Activated CD8-positive, alpha-beta memory T cell treated with anti-CD3 and anti-CD28 coated beads, Interleukin-2, amount 50 U/mL, for 48 hours (primary cell): ENCODE measurements around the gene PLXDC1.
"Not testable (repeated sequence)": the region's sequence is repeated elsewhere in the genome, so short reads cannot be mapped to it uniquely, and the experiment has no call there.

Source experiments
- DNase-seq: peaks from one replicate; pipeline ENCODE4 v3.0.0-alpha.2; 2020

PLXDC1 gene

GRCh38 chr17:39178536-39178935 is 27.1 kb upstream of the PLXDC1 start:
- DNase-seq = no peak

GRCh38 chr17:39177256-39177655 is 25.8 kb upstream of the PLXDC1 start:
- no peak for DNase-seq

- DNase-seq = no peak
Measured at GRCh38 chr17:39175695-39176093, 24.3 kb upstream of the PLXDC1 start.

- peak; percentile 90 for DNase-seq
Measured at GRCh38 chr17:39174920-39175694, 23.7 kb upstream of the PLXDC1 start.

GRCh38 chr17:39173526-39174274 is 22.3 kb upstream of the PLXDC1 start:
- no peak for DNase-seq

DNA sequence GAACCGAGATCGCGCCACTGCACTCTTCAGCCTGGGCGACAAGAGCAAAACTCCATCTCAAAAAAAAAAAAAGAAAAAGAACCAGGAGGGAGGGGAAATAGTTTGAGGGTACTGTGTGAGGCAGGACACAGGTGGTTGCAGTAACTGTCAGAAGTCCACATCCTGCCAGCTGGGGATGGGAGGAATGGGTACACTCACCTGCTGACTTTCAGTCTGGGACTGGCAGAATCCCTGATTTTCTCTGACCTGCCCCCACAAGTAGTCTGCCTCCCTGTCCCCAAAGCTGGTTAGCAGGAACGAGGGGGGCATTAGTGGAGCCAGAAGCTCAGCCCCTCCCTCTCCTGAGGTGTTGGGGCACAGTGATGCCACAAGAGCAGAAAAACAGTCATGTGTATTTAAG is 21.6 kb upstream of the PLXDC1 start:
- no peak for DNase-seq

DNA sequence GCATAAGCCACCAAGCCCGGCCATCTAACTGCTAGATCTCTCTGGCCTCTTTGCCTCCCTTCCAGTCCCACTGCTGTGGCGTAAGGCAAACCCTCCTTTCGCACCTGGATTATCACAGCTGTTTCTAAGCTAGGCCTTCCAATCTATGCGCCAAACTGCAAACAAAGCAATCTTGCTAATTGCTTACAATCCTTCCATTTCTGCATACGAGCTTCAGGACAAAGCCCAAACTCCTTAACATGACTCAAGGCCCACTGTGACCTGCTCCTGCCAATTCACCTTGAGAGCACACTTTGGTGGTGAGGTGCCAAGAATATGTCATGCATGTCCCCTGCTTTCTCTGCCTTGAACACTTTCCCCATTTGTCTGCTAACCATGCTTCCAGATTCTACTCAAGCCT is 20.5 kb upstream of the PLXDC1 start:
- no peak for DNase-seq

DNA sequence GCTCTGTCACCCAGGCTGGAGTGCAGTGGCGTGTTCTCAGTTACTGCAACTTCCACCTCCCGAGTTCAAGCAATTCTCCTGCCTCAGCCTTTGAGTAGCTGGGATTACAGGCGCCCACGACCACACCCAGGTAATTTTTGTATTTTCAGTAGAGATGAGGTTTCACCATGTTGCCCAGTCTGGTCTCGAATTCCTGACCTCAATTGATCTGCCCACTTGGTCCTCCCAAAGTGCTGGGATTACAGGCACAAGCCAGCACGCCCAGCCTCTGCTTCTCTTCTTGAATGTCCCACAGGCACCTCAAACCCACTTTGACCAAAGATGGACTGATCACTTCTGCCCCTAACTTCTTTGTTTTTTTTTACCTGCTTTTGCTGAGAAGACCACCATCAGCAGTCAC is 19.1 kb upstream of the PLXDC1 start:
- no peak for DNase-seq

GRCh38 chr17:39170109-39170508 is 18.7 kb upstream of the PLXDC1 start:
- no peak for DNase-seq

DNA sequence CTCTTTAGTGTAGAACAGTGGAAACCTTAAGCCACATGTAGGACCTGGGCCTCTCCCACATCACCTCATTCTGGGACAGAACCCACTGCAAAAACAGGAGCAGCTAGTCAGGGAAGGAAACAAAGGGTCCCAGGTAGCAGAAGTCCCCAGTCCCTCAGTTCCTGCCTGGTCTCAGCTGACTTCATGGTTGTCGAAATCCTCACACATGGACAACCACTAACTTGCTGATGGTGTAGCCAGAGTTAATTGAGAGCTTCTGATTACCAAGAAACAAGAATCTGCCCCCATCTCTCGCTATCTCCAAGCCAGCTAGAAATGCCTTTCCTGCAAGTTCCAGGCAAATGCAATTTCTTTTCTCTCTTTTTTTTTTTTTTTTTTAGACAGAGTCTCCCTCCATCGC is 18.1 kb upstream of the PLXDC1 start:
- no peak for DNase-seq

DNA sequence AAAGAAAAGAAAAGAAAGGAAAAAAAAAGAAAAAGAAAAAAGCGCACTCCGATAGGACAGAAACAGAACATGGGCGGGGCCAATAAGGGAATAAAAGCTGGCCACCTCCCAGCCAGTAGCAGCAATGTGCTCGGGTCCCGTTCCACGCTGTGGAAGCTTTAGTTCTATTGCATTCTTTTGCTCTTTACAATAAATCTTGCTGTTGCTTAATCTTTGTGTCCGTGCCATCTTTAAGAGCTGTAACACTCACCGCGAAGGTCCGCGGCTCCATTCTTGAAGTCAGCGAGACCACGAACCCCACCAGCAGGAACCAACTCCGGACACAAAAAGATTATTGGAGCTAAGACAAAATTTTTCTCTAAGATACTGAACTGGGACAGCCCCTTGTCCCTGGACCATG is 17.7 kb upstream of the PLXDC1 start:
- no peak for DNase-seq

- not testable (repeated sequence) for DNase-seq
Measured at GRCh38 chr17:39168503-39168902, 17.1 kb upstream of the PLXDC1 start.

GRCh38 chr17:39167476-39167875 is 16.0 kb upstream of the PLXDC1 start:
- no peak for DNase-seq

GRCh38 chr17:39166437-39167335 is 15.2 kb upstream of the PLXDC1 start:
- DNase-seq = no peak

DNA sequence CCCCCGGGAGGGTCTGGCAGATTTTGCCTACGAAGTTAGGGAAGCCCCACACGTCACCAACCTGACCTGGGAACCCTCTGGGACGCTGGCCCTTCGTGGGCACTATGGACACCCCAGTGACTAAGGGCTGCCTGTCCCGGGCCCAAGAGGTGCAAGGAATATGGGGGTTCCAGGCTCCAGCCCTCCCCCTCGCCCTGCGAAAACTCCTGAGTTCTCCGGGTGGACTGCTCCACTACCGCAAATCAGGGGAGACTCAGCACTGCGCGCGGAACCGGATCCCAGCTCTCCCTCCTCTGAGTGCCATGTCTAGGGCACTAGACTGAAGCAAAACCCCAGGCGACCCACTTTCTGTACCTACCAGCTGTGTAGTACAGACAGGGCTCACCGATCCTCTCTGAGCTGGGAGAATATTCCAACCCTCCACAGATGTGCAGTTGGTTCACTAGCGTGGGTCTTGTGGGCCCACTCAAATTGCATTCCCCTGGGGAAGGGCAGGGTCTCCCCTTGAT is 14.5 kb upstream of the PLXDC1 start, which contains the start of gene ARL5C:
TSS of gene ARL5C (minus strand) at position 321 of the 509 bp plus-strand sequence. CDS start 401 bp downstream, outside the sequence.
- DNase-seq = no peak

GRCh38 chr17:39165178-39165840 is 13.9 kb upstream of the PLXDC1 start:
- no peak for DNase-seq

DNA sequence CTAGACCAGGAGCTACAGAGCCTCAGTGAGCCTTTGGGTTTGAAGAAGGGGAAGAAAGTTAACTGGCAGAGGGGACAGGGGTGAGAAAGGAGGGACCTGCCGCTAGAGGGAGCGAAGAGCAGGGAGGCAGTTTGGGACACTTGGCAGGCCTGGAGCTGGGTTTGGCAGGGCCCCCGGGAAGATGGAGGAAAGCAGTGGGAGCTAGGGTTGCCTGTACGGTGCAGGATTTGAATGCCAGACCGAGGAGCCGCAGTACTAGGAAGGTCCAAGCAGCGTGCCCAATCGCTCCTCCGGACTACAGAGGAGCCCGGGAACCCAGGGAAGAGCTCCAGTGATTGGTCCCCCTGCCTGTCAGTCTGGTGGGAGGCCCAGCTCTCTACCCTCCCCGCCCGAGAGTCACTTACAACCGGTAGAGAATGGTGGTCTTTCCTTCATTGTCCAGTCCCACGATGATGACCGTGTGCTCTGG is 13.3 kb upstream of the PLXDC1 start:
- DNase-seq = peak; percentile 86

DNA sequence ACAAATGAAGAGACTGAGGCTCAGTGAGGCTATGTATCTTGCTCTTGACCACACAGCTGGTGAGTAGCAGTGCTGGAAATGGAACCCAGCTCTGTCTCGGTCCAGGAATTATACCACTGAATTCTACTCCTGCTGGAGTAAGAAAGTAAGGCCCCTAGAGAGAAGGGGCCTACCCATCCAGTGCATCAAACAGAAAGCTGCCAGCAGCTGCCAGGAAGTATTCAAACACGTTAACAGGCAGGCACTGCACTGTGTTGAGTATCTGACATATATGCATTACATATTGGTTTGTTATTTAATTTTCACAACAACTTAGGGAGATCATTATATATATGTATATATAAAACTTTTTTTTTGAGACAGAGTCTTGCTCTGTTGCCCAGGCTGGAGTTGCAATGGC is 10.5 kb upstream of the PLXDC1 start:
- no peak for DNase-seq

DNA sequence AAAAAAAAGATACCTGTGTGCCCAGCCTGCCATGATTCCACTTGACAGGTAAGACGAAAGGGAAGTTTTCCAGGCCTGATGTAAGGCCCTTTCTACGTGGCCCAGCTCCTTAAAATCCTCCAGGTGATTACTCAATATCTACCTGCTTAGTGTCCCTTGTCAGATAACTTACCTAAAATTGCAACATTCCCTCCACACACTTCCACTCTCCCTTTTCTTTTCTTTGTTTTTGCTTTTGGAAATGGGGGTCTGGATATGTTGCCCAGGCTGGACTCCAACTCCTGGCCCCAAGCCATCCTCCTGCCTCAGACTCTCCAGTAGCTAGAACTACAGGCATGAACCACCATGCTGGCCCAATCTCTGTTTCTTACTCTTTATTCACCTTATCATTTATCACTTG is 7.2 kb upstream of the PLXDC1 start:
- no peak for DNase-seq

- DNase-seq = no peak
Measured at GRCh38 chr17:39156491-39156890, 5.1 kb upstream of the PLXDC1 start.

DNA sequence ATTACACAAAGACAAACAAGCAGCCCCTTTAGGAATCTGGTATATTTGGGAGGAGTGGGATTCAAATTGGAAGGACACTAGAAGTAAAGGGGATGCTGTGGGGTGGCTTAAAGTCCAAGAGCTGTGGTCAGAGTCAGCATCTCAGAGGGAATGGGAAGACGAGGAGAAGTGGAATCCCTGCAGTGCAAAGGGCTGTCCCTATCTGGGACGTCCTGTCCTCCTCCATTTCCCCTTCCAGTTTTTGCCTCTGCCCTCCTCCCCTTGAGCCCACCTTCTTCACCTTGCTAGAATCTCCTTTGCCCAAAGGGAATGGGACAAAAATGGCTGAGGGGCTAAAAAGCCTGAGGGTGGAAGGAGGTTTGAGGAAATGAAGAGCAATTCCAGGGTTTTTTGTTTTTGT is 4.2 kb upstream of the PLXDC1 start:
- no peak for DNase-seq

GRCh38 chr17:39153599-39154051 is 2.2 kb upstream of the PLXDC1 start:
- DNase-seq = peak; percentile 100
